Brain microvascular endothelial cell (primary cell): Measurements from ENCODE around the gene RSL24D1.

Experiments
- DNase-seq: peaks from one replicate; pipeline ENCODE4 v3.0.0-alpha.2; 2020
- H3K27ac ChIP-seq: fragments of 250-450 bp; sonication (Bioruptor Pico); 2 replicates; pipeline ENCODE4 v1.5.1; 2020; ENCODE audit warnings: mild to moderate bottlenecking, moderate library complexity
- H3K27me3 ChIP-seq: fragments of 250-450 bp; sonication (Bioruptor Pico); replicated peaks from 2 replicates; pipeline ENCODE4 v1.5.1; 2020; ENCODE audit warnings: mild to moderate bottlenecking
- H3K36me3 ChIP-seq: fragments of 250-450 bp; sonication (Bioruptor Pico); replicated peaks from 2 replicates; pipeline ENCODE4 v1.5.1; 2020; ENCODE audit warnings: mild to moderate bottlenecking
- H3K4me3 ChIP-seq: 2 replicates; pipeline ENCODE4 v1.5.1; 2011; ENCODE audit warnings: low read depth, mild to moderate bottlenecking, control low read depth, low read length, moderate library complexity
- in situ Hi-C: cut with HindIII; loops from 2 replicates; pipeline ENCODE4 v1.10.0; 2017; ENCODE audit warnings: low sequenced_read_pairs, low pct_ligation_motif_present
- TF ChIP-seq, protein P1 (sequence below): IDR thresholded peaks from 2 replicates; pipeline ENCODE4 v1.5.1; 2011; ENCODE audit warnings: low read depth, mild to moderate bottlenecking, moderate library complexity, low read length, control low read depth, inconsistent platforms; ENCODE audit errors: missing control alignments

Gene RSL24D1

DNA sequence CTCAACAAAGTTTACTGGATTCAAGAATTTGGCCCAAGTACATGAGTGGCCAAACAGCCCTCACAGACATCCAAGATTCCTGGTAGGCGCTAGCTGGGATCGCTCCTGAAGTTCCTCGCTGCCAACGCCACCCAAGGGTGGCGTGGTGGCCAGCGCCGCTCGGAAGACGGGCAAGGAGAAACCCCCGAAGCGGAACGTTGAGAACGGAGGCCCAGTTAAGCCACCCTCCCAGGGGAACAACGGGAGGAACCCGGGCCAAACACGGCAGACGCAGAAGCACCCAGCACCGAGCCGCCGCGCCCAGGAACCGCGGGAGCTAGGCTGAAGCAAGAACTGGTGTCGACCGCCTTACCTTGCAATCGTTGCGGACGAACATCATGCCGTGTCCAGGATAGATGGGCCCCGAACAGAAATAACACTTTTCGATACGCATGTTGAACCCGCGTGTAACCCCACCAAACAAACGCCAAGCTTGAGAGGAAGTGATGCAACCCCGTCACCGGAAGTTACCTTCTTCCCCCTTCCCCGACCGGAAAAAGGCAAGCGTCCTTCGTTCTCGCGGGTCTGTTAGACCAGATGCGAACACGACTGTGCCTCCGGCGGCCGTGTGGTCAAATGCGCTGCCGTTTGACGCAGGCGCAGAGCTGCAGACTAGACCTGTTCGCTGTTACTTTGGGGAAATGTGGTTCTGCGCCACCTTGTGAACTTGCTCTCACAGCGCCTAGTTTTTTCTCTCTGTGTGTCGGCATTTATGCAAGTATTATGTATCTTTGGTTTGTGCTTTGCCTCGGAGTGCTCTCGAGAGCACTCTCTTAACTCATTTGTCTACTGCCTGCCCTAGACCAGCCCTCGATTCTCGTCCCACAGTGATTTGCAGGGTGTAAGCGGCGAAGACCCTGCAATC, at the start of gene RSL24D1:
Gene RSL24D1, minus strand, starts transcription at position 484 of the 904 bp plus-strand sequence. Its CDS starts 51 bp downstream, at position 433.
- in situ Hi-C loops, result no loop called here
- Histone ChIP-seq H3K27me3 (no peaks in the 10 kb centered on the region), H3K36me3 (peaks cover 7% of the 10 kb centered on the region), H3K27ac (peak within 1 kb of the TSS; percentile 94), H3K4me3 (peak within 1 kb of the TSS; percentile 94)
- peak; percentile 98 for DNase-seq
- TF ChIP-seq, protein P1, sequence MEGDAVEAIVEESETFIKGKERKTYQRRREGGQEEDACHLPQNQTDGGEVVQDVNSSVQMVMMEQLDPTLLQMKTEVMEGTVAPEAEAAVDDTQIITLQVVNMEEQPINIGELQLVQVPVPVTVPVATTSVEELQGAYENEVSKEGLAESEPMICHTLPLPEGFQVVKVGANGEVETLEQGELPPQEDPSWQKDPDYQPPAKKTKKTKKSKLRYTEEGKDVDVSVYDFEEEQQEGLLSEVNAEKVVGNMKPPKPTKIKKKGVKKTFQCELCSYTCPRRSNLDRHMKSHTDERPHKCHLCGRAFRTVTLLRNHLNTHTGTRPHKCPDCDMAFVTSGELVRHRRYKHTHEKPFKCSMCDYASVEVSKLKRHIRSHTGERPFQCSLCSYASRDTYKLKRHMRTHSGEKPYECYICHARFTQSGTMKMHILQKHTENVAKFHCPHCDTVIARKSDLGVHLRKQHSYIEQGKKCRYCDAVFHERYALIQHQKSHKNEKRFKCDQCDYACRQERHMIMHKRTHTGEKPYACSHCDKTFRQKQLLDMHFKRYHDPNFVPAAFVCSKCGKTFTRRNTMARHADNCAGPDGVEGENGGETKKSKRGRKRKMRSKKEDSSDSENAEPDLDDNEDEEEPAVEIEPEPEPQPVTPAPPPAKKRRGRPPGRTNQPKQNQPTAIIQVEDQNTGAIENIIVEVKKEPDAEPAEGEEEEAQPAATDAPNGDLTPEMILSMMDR, result peak; percentile 51

DNA sequence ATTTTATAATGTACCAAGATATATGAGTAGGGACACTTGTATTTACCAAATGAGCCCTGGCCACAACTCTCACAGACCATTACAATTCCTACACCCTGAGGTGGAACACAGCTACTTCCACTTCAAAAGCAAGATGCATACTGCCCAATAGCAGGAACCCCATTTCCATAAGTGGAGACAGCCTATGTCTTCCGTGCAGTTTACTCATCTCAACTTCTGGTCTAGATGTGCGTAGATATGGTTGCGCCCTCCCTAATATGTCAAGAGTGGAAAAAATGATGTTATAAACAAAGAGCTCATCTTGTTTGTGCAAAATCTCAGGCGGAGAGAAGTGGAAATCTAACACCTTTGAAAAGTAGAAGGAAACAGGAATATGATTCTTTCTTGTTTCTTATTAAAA, 48.3 kb upstream of the RSL24D1 start:
- Histone ChIP-seq H3K27ac (no peak overlapping the region), H3K4me3 (no peak overlapping the region), H3K36me3 (no peaks in the 10 kb centered on the region), H3K27me3 (no peaks in the 10 kb centered on the region)
- TF ChIP-seq, protein P1, result no peak
- in situ Hi-C loops, result no loop called here
- DNase-seq, result no peak

DNA sequence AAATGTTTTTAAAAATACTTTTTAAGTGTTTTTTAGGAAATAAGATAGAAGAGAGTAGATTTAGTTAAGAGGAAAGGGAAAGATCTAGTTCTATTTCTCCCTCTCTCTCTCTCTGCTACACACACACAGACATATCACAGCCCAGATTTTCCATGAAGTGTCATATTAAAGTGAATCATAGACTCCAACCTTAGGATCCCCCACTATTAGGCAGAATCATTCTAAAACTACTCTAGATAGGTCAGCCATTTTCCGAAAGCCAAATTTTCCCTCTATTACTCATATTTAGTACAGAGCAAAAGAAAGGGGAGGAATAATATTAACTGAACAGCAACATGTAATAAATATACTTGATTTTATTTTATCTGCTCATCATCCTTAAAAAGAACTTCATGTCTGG, 45.1 kb upstream of the RSL24D1 start:
- no peak overlapping the region for H3K27ac ChIP-seq
- in situ Hi-C loops, result no loop called here
- no peaks in the 10 kb centered on the region for H3K27me3 ChIP-seq

DNA sequence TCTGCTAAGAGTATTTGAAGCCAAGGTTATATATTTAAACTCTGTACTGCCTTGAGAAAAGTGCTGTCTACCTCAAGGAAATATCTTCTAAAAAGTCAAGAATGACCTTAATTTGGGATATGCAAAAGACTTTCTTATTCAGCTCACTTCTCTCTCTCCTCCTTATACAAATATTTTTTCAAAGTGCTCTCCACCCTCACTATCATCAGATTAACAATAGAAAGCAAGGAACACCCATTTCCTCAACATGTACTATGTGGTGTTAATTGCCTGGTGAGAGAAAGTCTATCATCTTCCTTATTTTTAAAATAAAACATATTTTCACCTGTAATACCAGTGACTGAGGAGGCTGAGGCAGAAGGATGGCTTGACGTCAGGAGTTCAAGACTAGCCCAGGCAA, 44.4 kb upstream of the RSL24D1 start:
- no peak for DNase-seq
- TF ChIP-seq, protein P1, result no peak
- Histone ChIP-seq H3K36me3 (no peaks in the 10 kb centered on the region), H3K27me3 (no peaks in the 10 kb centered on the region), H3K4me3 (no peak overlapping the region), H3K27ac (no peak overlapping the region)
- in situ Hi-C loops, result no loop called here

More for the DNA sequence above, 45.1 kb upstream of the RSL24D1 start:
- no peak overlapping the region for H3K4me3 ChIP-seq
- DNase-seq, result peak; percentile 13
- TF ChIP-seq, protein P1, result no peak
- H3K36me3 ChIP-seq, result no peaks in the 10 kb centered on the region

DNA sequence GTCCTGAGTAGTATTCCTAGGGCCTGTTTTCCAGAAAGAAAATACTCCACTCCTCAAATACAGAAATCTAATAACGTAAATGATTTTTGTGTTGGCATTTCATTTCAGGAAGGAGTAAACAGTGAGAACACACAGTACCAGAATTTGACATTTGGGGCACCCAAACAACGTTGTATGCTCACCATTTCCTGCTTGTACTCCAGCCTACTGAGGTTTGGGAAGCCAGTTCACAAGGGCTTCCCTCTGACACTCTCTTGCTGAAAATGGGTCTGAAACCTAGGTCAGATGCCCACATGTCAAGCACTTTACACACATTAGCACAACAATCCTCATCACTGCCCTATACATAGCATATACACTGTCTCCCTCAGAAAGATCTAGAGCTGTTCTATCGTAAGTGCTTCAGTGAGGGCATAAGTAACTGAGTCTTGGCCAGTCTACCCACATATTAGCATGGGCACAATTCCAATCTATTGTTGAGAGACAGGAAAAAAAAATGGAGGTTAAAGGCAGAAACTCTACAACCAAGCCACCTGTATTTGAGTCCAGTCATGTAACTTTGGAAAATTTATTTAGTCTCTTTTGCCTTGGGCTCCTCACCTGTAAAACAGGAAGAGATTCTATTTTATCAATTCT, 43.5 kb upstream of the RSL24D1 start:
- no peak overlapping the region for H3K4me3 ChIP-seq
- no peaks in the 10 kb centered on the region for H3K27me3 ChIP-seq
- H3K36me3 ChIP-seq, result no peaks in the 10 kb centered on the region
- TF ChIP-seq, protein P1, result no peak
- no peak overlapping the region for H3K27ac ChIP-seq
- in situ Hi-C loops, result no loop called here
- DNase-seq, result no peak
